GM12878 (cell line): Measurements from ENCODE around the gene TM4SF4. TPM values are rescaled to one million over a fixed set of nuclear protein-coding genes. Genes with fewer than 3 reads are reported as not detected.

ENCODE experiments used
- ATAC-seq: fragments of 200-7000 bp; cut with Tn5 transposase; 3 replicates; pipeline ENCODE4 v1.9.1; 2020; ENCODE audit warnings: mild to moderate bottlenecking, moderate library complexity
- BruUV-seq: library from RNA; stranded (reverse); fragments of 400-500 nt; replicated peaks from 2 replicates; lab custom pipeline; 2021; lab: Mats Ljungman, UMichigan
- CTCF ChIA-PET: fragments of 300-600 bp; sonication (Branson Sonifier 250); formaldehyde crosslinking; extraction: SDS; loops from one replicate; lab custom pipeline; 2021; ENCODE audit warnings: inconsistent platforms; lab: Yijun Ruan, JAX
- POLR2A ChIA-PET: fragments of 350-600 bp; formaldehyde crosslinking; extraction: SDS; loops from one replicate; lab custom pipeline; 2021; ENCODE audit warnings: inconsistent platforms; lab: Charles Lee
- RAD21 ChIA-PET: fragments of 300-600 bp; sonication (Branson Sonifier 250); formaldehyde crosslinking; loops from one replicate; lab custom pipeline; 2023; ENCODE audit warnings: antibody characterized with exemption; ENCODE audit not compliant: unreplicated experiment; lab: Charles Lee
- SMC1A ChIA-PET: fragments of 300-600 bp; sonication (Branson Sonifier 250); formaldehyde crosslinking; loops from one replicate; lab custom pipeline; 2023; ENCODE audit not compliant: unreplicated experiment, uncharacterized antibody; lab: Charles Lee
- DNase-seq: peaks from one replicate; pipeline ENCODE4 v3.0.0-alpha.2; 2011; ENCODE audit warnings: low read depth, low spot score
- FAIRE-seq: peaks from 3 replicates; lab custom pipeline; 2011; peaks lifted over from hg19 to GRCh38; lab: Jason Lieb, UNC
- H2AFZ ChIP-seq: 2 replicates; pipeline ENCODE4 v1.6.0; 2011; ENCODE audit warnings: low read depth, low read length, control low read depth; ENCODE audit not compliant: control insufficient read depth
- H3K27ac ChIP-seq: 2 replicates; pipeline ENCODE4 v1.5.1; 2011; ENCODE audit warnings: control low read depth; ENCODE audit not compliant: control insufficient read depth, insufficient read depth
- H3K27me3 ChIP-seq, 2 experiments: replicated peaks in 1 of 2; 2 replicates each; pipeline versions ENCODE4 v1.6.0 to v1.6.1; 2011; ENCODE audit warnings: low read length in 1 of 2; ENCODE audit not compliant: control insufficient read depth in 2 of 2, insufficient read depth in 2 of 2
- H3K36me3 ChIP-seq, 2 experiments: 2 replicates each; pipeline ENCODE4 v1.5.1; 2011; ENCODE audit warnings: low read length in 1 of 2; ENCODE audit not compliant: control insufficient read depth in 2 of 2, insufficient read depth in 2 of 2
- H3K4me1 ChIP-seq: 2 replicates; pipeline ENCODE4 v1.6.1; 2011; ENCODE audit warnings: mild to moderate bottlenecking, low read length, moderate library complexity, mixed read lengths; ENCODE audit not compliant: control insufficient read depth, insufficient read depth
- H3K4me2 ChIP-seq: 2 replicates; pipeline ENCODE4 v1.6.0; 2011; ENCODE audit warnings: control low read depth; ENCODE audit not compliant: control insufficient read depth, insufficient read depth
- H3K4me3 ChIP-seq: fragments of 200-600 bp; sonication (generic); 2 replicates; pipeline ENCODE4 v1.5.1; 2016
- H3K79me2 ChIP-seq: 2 replicates; pipeline ENCODE4 v1.6.0; 2011; ENCODE audit warnings: low read length; ENCODE audit not compliant: control insufficient read depth, insufficient read depth
- H3K9ac ChIP-seq: 2 replicates; pipeline ENCODE4 v1.8.0; 2011; ENCODE audit warnings: low read length, control low read depth, mixed read lengths; ENCODE audit not compliant: control insufficient read depth, insufficient read depth
- H3K9me3 ChIP-seq: replicated peaks from 3 replicates; pipeline ENCODE4 v1.5.1; 2011; ENCODE audit warnings: mild to moderate bottlenecking, low read length; ENCODE audit not compliant: control insufficient read depth, insufficient read depth
- H4K20me1 ChIP-seq: 2 replicates; pipeline ENCODE4 v1.6.0; 2011; ENCODE audit not compliant: control insufficient read depth, insufficient read depth
- ATF2 ChIP-seq: IDR thresholded peaks from 2 replicates; pipeline ENCODE4 v1.6.1; 2012; ENCODE audit warnings: low read length, inconsistent platforms
- CEBPZ ChIP-seq: fragments of 150-350 bp; IDR thresholded peaks from 2 replicates; pipeline ENCODE4 v1.6.1; 2016; ENCODE audit warnings: low read depth, low read length
- ELK1 ChIP-seq: IDR thresholded peaks from 2 replicates; pipeline ENCODE4 v1.6.1; 2012; ENCODE audit warnings: low read depth, low read length, improper control_type of control experiment
- MEF2B ChIP-seq: fragments of 450-650 bp; IDR thresholded peaks from 2 replicates; pipeline ENCODE4 v1.6.1; 2018; ENCODE audit warnings: mild to moderate bottlenecking, moderate library complexity; ENCODE audit not compliant: partially characterized antibody, poor library complexity, severe bottlenecking
- NFIC ChIP-seq: IDR thresholded peaks from 2 replicates; pipeline ENCODE4 v1.6.1; 2012; ENCODE audit warnings: low read depth, mild to moderate bottlenecking, inconsistent platforms, low read length, moderate library complexity
- PAX8 ChIP-seq: fragments of 450-650 bp; IDR thresholded peaks from 2 replicates; pipeline ENCODE4 v1.6.1; 2017; ENCODE audit warnings: mild to moderate bottlenecking, moderate library complexity
- PBX3 ChIP-seq: IDR thresholded peaks from 2 replicates; pipeline ENCODE4 v1.6.1; 2011; ENCODE audit warnings: mild to moderate bottlenecking, low read depth, low read length, moderate library complexity; ENCODE audit not compliant: insufficient replicate concordance
- POLR2A ChIP-seq: IDR thresholded peaks from 2 replicates; pipeline ENCODE4 v1.6.1; 2011; ENCODE audit warnings: low read depth, mild to moderate bottlenecking, low read length
- SP1 ChIP-seq: IDR thresholded peaks from one replicate; pipeline ENCODE4 v1.6.1; 2011; ENCODE audit warnings: low read depth, low read length
- ZNF384 ChIP-seq: IDR thresholded peaks from 2 replicates; pipeline ENCODE4 v1.6.1; 2012; ENCODE audit warnings: low read depth, mild to moderate bottlenecking, low read length, improper control_type of control experiment, borderline replicate concordance
- WGBS: methylation state at CpG from one replicate; pipeline ENCODE4 v1.1.6; 2016; ENCODE audit warnings: low lambda C conversion rate; ENCODE audit not compliant: insufficient replicate concordance, insufficient coverage; ENCODE audit errors: missing lambda C conversion rate; 5-methylcytosine and 5-hydroxymethylcytosine counted together
- in situ Hi-C: fragments of 300-500 bp; cut with MboI; formaldehyde crosslinking; loops from 9 replicates; pipeline ENCODE4 v1.14.3; 2018; ENCODE audit warnings: mixed read lengths
- intact Hi-C: fragments of 100-400 bp; cut with micrococcal nuclease; formaldehyde crosslinking; loops from one replicate; pipeline ENCODE4 v1.14.2; 2022; ENCODE audit not compliant: unreplicated experiment
- polyA plus RNA-seq, 11 experiments: library from polyadenylated mRNA; depleted of rRNA in 4 of 11; unstranded in 6 of 11; stranded (reverse) in 5 of 11; fragments of >200 nt; fragmentation: Nextera tagmentation in 4 of 11; fragmentation: Illumina TruSeq in 1 of 11; extraction: Ambion mirVana in 4 of 11; extraction: Trizol in 1 of 11; gene quantifications; 1 replicate in 1 of 11; 2 replicates in 10 of 11; pipeline versions ENCODE4 v1.2.1 to v1.2.3, GENCODE V29; 2011 to 2016; ENCODE audit warnings: inconsistent platforms in 2 of 11, missing spikeins in 2 of 11, low read depth in 1 of 11
- total RNA-seq, 4 experiments: library from RNA; depleted of rRNA in 3 of 4; stranded (reverse); fragments of >200 nt in 3 of 4; fragmentation: Illumina TruSeq in 1 of 4; extraction: Trizol in 1 of 4; gene quantifications; 2 replicates each; pipeline versions ENCODE4 v1.2.1 to v1.2.3, GENCODE V29; 2013 to 2021

Gene TM4SF4
- total and polyA plus RNA-seq, 10 of the 15 experiments (the other 5 are each of a cell fraction or from before 2014, with no cell fraction given): 0.06 to 1.3 TPM; not detected in 8

- RAD21 ChIA-PET: interaction anchor here (0.7 to 5.6 kb wide), 7 partner anchors 33 to 218 kb away, joined by 3 to 77 read pairs (median 4); partner anchors contain the start of genes COMMD2 and WWTR1
- H3K27me3 ChIP-seq: no peaks in the 10 kb centered on the region
- in situ Hi-C loops (no loop called here), intact Hi-C loops (no loop called here)
- no peaks in the 10 kb centered on the region for H4K20me1 ChIP-seq
- H3K36me3 ChIP-seq: no peaks in the 10 kb centered on the region; a peak in 1 of 4 replicates
- no peak overlapping the region for H3K4me3 ChIP-seq
- DNase-seq: no peak
- SMC1A ChIA-PET: interaction anchor here (0.8 to 6.9 kb wide), 9 partner anchors 22 to 192 kb away, joined by 3 to 90 read pairs (median 4); partner anchors contain the start of gene WWTR1
- peak; percentile 49 for FAIRE-seq
- no TSS peak for BruUV-seq
- no peak overlapping the region for H2AFZ ChIP-seq
- no peak overlapping the region for H3K4me2 ChIP-seq
- peaks cover 12% of the 10 kb centered on the region for H3K4me1 ChIP-seq
- no peaks in the 10 kb centered on the region for H3K79me2 ChIP-seq
- no peak for ATAC-seq
- no peaks in the 10 kb centered on the region for H3K9me3 ChIP-seq
- TF ChIP-seq SP1 (no peak), ATF2 (no peak), MEF2B (no peak), PBX3 (no peak), CEBPZ (no peak), POLR2A (no peak), PAX8 (no peak), ELK1 (no peak), NFIC (no peak), ZNF384 (no peak)
- no peak overlapping the region for H3K9ac ChIP-seq
- POLR2A ChIA-PET: interaction anchor here (1.0 to 1.7 kb wide), 3 partner anchors 18 to 46 kb away, joined by 3 to 4 read pairs (median 3); no protein-coding TSS in a partner anchor
- 84% methylated on average over 4 of the region's 4 CpGs for WGBS
- no peak overlapping the region for H3K27ac ChIP-seq
- CTCF ChIA-PET: interaction anchor here (0.9 to 6.9 kb wide), 8 partner anchors 23 to 236 kb away, joined by 3 to 150 read pairs (median 50); partner anchors contain the start of gene COMMD2
Observed at GRCh38 chr3:149534082-149534481, 59.6 kb downstream of the TM4SF4 start.
